Adipose tissue (tissue), 3 donors: ENCODE data around the gene STEAP1. TPM values are rescaled to one million over a fixed set of nuclear protein-coding genes. Genes with fewer than 3 reads are reported as not detected.

Source experiments
- H3K27ac ChIP-seq: one replicate; pipeline ENCODE4 v1.5.1; 2013; ENCODE audit warnings: low read depth, low read length
- WGBS, 3 donors: extraction: QIAGEN DNeasy Blood & Tissue Kit; methylation state at CpG; one replicate each; pipeline ENCODE4 v1.1.7; 2013; 5-methylcytosine and 5-hydroxymethylcytosine counted together
- polyA plus RNA-seq, 3 donors: library from polyadenylated mRNA; stranded (reverse); fragments of 200-250 nt; gene quantifications; one replicate each; pipeline ENCODE4 v1.2.3, GENCODE V29; 2013
- donor health status: healthy with polysubstance abuse.
- donor health status: Bipolar disorder and iron deficiency.
- donor health status: healthy.

The STEAP1 gene
- polyA plus RNA-seq, 3 donors = 4.3 to 50.9 (median 17.2) TPM

DNA sequence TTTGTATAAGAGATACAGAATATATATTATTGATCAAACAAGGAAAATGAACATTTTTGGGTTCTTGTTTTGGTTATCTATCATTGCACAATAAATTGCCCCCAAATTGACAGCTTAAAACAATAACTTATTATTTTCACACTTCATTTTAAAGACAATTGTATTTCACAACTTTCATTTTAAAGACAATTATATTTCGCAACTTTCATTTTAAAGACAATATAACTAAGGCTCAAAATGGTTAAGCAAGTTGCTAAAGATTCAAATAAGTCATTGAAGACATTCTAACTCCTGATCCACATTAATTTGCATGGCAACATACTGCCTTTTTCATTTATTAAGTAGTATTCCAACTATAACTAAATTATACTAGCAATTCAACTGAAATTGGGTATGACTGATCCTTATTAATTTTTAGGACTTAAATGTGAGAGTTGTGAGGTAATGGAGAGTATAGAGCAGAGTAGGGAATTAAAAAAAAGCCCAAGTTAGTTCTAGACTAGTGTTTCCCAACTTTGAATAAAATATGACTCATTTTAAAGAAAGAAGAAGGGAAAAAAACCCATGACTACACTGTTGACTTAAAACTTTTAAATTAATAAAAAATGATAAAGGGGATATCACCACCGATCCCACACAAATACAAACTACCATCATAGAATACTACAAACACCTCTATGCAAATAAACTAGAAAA, 47.4 kb downstream of the STEAP1 start:
- WGBS, 3 donors = 88 to 97% (median 96%) methylated on average over 2 of the region's 2 CpGs
- H3K27ac ChIP-seq = no peak overlapping the region

DNA sequence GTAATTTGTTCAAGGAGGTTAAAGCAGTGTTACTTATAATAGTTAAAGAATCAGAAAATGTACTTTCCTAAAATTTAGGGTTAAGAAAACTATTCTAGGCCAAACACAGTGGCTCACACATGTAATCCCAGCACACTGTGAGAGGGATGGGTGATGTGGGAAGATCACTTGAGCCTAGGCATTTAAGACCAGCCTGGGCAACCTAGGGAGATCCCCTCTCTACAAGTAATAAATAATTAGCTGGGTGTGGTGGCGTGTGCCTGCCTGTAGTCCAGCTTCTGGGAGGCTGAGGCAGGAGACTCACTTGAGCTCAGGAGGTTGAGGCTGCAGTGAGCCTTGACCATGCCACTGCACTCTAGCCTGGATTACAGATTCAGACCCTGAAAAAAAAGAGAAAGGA, 53.7 kb downstream of the STEAP1 start:
- no peak overlapping the region for H3K27ac ChIP-seq
- WGBS, 3 donors = 86 to 100% (median 92%) methylated on average over 1 of the region's 1 CpG

DNA sequence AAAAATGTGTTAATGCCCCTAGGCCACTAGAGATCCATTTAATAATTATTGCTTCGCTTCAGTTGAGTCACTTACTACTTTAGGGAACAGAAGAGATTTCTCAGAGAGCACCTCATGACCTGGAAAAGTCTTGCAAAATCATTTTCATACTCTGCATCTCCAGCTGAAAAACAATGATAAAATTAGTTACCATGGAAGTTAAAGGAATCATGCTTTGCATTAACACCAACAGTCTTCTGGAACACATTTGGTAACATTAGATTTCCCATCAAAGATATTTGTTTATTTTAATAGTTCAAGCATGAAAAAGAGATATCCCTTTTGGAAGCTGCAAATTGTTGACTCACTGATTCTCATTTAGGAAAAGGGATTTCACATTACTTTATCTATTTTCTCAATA, 55.5 kb downstream of the STEAP1 start:
- H3K27ac ChIP-seq = no peak overlapping the region
- 69 to 87% (median 78%) methylated on average over 1 of the region's 1 CpG for WGBS, 3 donors

DNA sequence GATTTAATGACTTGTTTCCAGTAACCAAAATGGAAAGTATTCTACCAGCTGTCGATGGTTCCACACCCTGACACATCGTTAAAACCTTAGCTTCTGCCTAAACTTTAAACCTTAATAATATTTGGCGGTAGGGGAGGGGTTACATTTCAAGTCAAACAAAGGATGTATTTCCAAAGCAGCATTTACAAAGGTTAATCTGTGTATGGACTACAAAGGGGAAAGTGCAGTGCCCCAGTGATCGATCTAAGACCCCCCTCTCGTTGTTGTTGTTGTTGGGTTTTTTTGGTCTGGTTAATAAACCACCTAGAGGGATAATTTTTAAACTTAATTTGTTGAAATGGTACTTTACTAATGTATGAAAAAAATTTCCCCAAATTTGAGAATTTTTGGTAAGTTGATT, 56.2 kb downstream of the STEAP1 start:
- 69 to 80% (median 76%) methylated on average over 5 of the region's 5 CpGs for WGBS, 3 donors
- no peak overlapping the region for H3K27ac ChIP-seq

DNA sequence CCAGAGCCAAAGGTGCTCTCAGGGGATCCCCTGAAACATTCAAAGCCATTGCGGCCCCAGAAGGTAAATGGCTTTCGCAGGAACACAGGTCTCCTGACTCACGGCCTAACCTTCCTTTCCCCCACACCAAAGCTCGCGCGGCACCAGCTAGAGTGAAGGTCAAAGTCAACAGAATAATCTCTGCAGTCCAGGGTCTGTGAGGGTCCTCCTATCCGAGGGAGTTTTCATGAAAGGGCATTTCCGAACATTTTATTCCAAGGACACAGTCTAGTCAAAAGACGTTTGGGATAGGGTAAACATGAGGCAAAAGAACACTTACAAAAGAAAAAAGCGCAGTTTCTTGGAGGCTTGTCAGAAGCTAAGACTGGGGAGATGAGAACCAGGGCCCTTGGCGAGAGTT, 56.7 kb downstream of the STEAP1 start:
- no peak overlapping the region for H3K27ac ChIP-seq
- 12 to 22% (median 17%) methylated on average over 11 of the region's 11 CpGs for WGBS, 3 donors

DNA sequence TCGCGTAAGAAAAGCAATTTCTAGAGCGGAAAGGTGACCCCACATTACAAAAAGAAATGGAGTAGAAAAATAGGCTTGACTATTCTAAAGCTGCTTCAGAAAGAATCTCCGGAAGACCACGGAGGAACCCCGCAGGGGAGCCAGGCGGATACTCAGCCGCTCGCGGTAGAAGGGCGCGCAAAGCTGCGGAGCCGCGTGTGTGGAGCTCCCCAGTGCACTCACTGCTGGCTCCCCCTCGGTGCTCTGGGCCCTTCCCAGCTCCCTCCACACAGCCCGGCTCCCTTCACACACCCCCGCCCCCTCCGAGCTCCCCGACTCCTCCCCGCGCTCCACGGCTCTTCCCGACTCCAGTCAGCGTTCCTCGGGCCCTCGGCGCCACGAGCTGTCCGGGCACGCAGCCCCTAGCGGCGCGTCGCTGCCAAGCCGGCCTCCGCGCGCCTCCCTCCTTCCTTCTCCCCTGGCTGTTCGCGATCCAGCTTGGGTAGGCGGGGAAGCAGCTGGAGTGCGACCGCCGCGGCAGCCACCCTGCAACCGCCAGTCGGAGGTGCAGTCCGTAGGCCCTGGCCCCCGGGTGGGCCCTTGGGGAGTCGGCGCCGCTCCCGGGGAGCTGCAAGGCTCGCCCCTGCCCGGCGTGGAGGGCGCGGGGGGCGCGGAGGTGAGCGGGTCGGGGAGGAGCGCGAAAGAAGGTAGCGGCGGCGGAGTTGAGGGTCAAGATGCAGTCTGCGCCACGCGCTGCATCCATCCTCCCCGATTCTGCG, 57.3 kb downstream of the STEAP1 start, which contains the start of gene STEAP2:
STEAP2 (plus strand) TSS at position 350 of the 758 bp plus-strand sequence. CDS start 13,343 bp downstream, outside the sequence.
- H3K27ac ChIP-seq = peak within 1 kb of the TSS; percentile 53
- 1 to 2% (median 1%) methylated on average over 73 of the region's 73 CpGs for WGBS, 3 donors

DNA sequence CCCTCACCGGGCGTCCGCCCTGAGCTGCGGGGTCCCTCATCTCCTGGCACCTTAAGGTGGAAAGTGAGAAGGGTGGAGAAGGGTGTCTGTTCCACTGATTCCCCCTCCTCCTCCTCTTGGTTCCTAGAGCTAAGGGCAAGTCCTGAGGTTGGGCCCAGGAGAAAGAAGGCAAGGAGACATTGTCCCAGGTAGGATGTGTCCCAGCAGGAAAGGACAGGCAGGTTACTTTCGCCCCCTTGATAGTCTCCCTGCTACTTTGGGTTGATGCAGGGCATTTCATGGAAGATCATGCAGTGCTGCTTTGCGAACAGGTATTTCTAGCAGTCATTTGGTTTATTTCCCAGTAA, 57.9 kb downstream of the STEAP1 start:
- H3K27ac ChIP-seq = peak overlapping the region; percentile 53
- 9 to 16% (median 14%) methylated on average over 6 of the region's 6 CpGs for WGBS, 3 donors

DNA sequence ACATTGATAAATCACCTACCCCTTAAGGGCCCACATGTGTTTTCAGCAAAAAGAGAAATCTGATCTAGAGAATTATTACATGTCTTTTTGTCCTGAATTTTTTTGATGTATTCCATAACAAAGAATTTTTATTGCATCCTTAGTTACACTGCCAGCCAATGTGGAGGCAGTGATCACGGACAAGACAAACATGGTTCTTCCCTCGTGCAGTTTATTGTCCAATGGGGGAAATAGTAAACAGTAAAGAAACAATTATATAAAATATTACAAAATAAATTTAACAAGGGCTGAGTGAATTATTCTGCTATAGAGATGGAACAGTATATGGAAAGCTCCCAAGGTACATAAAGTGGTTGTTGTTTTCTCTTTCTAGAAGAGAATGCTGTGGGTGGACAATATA, 59.3 kb downstream of the STEAP1 start:
- H3K27ac ChIP-seq = no peak overlapping the region
- 69 to 93% (median 72%) methylated on average over 2 of the region's 2 CpGs for WGBS, 3 donors

Other genes with a start within 250 kb of the STEAP1 start
- 10 to 100 TPM in 1 of 3 donors, 1 to 10 TPM in 2; 2.6 to 11.4 (median 5.5) TPM for gene STEAP2, start 57.3 kb downstream of the STEAP1 start, polyA plus RNA-seq
- 1 to 10 TPM; 1.2 to 5.5 (median 2.5) TPM for gene CFAP69, start 90.7 kb downstream of the STEAP1 start, polyA plus RNA-seq
- gene FAM237B, start 166.8 kb downstream of the STEAP1 start, polyA plus RNA-seq = under 1 TPM in 1 of 3 donors, not detected in 2; 0.03 TPM
- 1 to 10 TPM; 7.0 to 9.3 (median 8.3) TPM for gene GTPBP10, start 192.2 kb downstream of the STEAP1 start, polyA plus RNA-seq
- 10 to 100 TPM in 1 of 3 donors, 1 to 10 TPM in 2; 7.0 to 11.4 (median 7.8) TPM for gene CLDN12, start 249.0 kb downstream of the STEAP1 start, polyA plus RNA-seq